Heart left ventricle (tissue), 13 donors: ENCODE data around the gene LAMC3.

Experiments
- CTCF ChIP-seq, 12 donors: fragments of 200-600 bp; sonication (generic) in 4 of 12; IDR thresholded peaks; one replicate each; pipeline versions ENCODE4 v1.5.0 to v1.8.0; 2018 to 2022; ENCODE audit warnings: antibody characterized with exemption in 12 of 12, mild to moderate bottlenecking in 5 of 12
- POLR2A ChIP-seq, 2 donors: fragments of 450-650 bp; IDR thresholded peaks; one replicate each; pipeline ENCODE4 v1.6.1; 2017; ENCODE audit warnings: antibody characterized with exemption in 2 of 2, mild to moderate bottlenecking in 2 of 2, moderate library complexity in 2 of 2
- donor health status: ischemic (EF 13 %, LVEDD 7.1; RV severe dilation, severe dysfunction).
- donor health status: DM: no; HTN: yes; CAD: no.
- donor health status: DM: no; HTN: no; CAD: no.
- donor health status: ischemic (EF 25% LVEDD 6.9; RV normal size, moderate dysfunction).
- donor health status: ischemic (EF 25% LVEDD 5.7; RV mildly dilated, moderate dysfunction).
- donor health status: ischemic (EF 35%, LVEDD 5.7; RV mildly dilated, moderate dysfunction).
- donor health status: nonischemic (EF 11% LVEDD 7.7; RV severe dilation, severe dysfunction).
- donor health status: DM: yes; HTN: yes; CAD: no.
- donor health status: PGD.
- donor health status: ischemic (EF 29% LVEDD 5.4; RV normal size, mild dysfunction).
- donor health status: nonischemic (EF 23%, LVEDD 6.1; RV moderate dilation, normal function).

DNA sequence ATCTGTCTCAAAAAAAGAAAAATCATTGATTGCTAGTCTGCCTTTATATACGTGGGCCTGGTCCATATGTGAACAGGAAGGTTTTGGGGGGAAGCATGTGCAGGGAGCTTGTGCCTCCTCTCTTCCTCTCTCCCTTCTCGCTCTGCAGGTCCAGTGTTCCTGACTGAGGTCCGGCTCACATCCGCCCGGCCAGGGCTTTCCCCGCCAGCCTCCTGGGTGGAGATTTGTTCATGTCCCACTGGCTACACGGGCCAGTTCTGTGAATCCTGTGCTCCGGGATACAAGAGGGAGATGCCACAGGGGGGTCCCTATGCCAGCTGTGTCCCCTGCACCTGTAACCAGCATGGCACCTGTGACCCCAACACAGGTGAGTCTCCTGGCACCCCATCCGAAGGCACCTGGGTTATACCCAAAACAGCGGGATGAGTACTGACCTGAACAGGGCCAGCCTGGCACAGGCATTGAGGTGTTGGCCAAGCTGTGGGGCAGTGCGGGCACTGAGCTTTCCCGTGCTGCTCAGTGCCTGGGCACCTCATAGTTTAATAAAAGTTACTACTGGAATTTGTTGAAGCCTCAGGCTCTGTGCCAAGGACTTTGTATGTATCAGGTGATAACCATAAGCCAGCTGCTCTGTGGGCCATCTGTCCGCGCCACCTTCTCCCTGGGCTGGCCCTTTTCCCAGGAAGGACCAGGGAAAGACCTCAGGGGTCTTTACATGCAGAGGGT, 48.0 kb downstream of the LAMC3 start:
- TF ChIP-seq POLR2A (IDR thresholded peaks at IDR 0.05) (no peak), CTCF (IDR thresholded peaks at IDR 0.05) (no peak)
